GM12878 (cell line): Measurements from ENCODE around the gene PHC2. TPM values are rescaled to one million over a fixed set of nuclear protein-coding genes. Genes with fewer than 3 reads are reported as not detected.

Source experiments
- ATAC-seq: fragments of 200-7000 bp; cut with Tn5 transposase; 3 replicates; pipeline ENCODE4 v1.9.1; 2020; ENCODE audit warnings: mild to moderate bottlenecking, moderate library complexity
- BruUV-seq: library from RNA; stranded (reverse); fragments of 400-500 nt; replicated peaks from 2 replicates; lab custom pipeline; 2021; lab: Mats Ljungman, UMichigan
- CTCF ChIA-PET: fragments of 300-600 bp; sonication (Branson Sonifier 250); formaldehyde crosslinking; extraction: SDS; loops from one replicate; lab custom pipeline; 2021; ENCODE audit warnings: inconsistent platforms; lab: Yijun Ruan, JAX
- POLR2A ChIA-PET: fragments of 350-600 bp; formaldehyde crosslinking; extraction: SDS; loops from one replicate; lab custom pipeline; 2021; ENCODE audit warnings: inconsistent platforms; lab: Charles Lee
- RAD21 ChIA-PET: fragments of 300-600 bp; sonication (Branson Sonifier 250); formaldehyde crosslinking; loops from one replicate; lab custom pipeline; 2023; ENCODE audit warnings: antibody characterized with exemption; ENCODE audit not compliant: unreplicated experiment; lab: Charles Lee
- SMC1A ChIA-PET: fragments of 300-600 bp; sonication (Branson Sonifier 250); formaldehyde crosslinking; loops from one replicate; lab custom pipeline; 2023; ENCODE audit not compliant: unreplicated experiment, uncharacterized antibody; lab: Charles Lee
- DNase-seq: peaks from one replicate; pipeline ENCODE4 v3.0.0-alpha.2; 2011; ENCODE audit warnings: low read depth, low spot score
- FAIRE-seq: peaks from 3 replicates; lab custom pipeline; 2011; peaks lifted over from hg19 to GRCh38; lab: Jason Lieb, UNC
- H2AFZ ChIP-seq: 2 replicates; pipeline ENCODE4 v1.6.0; 2011; ENCODE audit warnings: low read depth, low read length, control low read depth; ENCODE audit not compliant: control insufficient read depth
- H3K27ac ChIP-seq: 2 replicates; pipeline ENCODE4 v1.5.1; 2011; ENCODE audit warnings: control low read depth; ENCODE audit not compliant: control insufficient read depth, insufficient read depth
- H3K27me3 ChIP-seq, 2 experiments: replicated peaks in 1 of 2; 2 replicates each; pipeline versions ENCODE4 v1.6.0 to v1.6.1; 2011; ENCODE audit warnings: low read length in 1 of 2; ENCODE audit not compliant: control insufficient read depth in 2 of 2, insufficient read depth in 2 of 2
- H3K36me3 ChIP-seq, 2 experiments: 2 replicates each; pipeline ENCODE4 v1.5.1; 2011; ENCODE audit warnings: low read length in 1 of 2; ENCODE audit not compliant: control insufficient read depth in 2 of 2, insufficient read depth in 2 of 2
- H3K4me1 ChIP-seq: 2 replicates; pipeline ENCODE4 v1.6.1; 2011; ENCODE audit warnings: mild to moderate bottlenecking, low read length, moderate library complexity, mixed read lengths; ENCODE audit not compliant: control insufficient read depth, insufficient read depth
- H3K4me2 ChIP-seq: 2 replicates; pipeline ENCODE4 v1.6.0; 2011; ENCODE audit warnings: control low read depth; ENCODE audit not compliant: control insufficient read depth, insufficient read depth
- H3K4me3 ChIP-seq: fragments of 200-600 bp; sonication (generic); 2 replicates; pipeline ENCODE4 v1.5.1; 2016
- H3K79me2 ChIP-seq: 2 replicates; pipeline ENCODE4 v1.6.0; 2011; ENCODE audit warnings: low read length; ENCODE audit not compliant: control insufficient read depth, insufficient read depth
- H3K9ac ChIP-seq: 2 replicates; pipeline ENCODE4 v1.8.0; 2011; ENCODE audit warnings: low read length, control low read depth, mixed read lengths; ENCODE audit not compliant: control insufficient read depth, insufficient read depth
- H3K9me3 ChIP-seq: replicated peaks from 3 replicates; pipeline ENCODE4 v1.5.1; 2011; ENCODE audit warnings: mild to moderate bottlenecking, low read length; ENCODE audit not compliant: control insufficient read depth, insufficient read depth
- H4K20me1 ChIP-seq: 2 replicates; pipeline ENCODE4 v1.6.0; 2011; ENCODE audit not compliant: control insufficient read depth, insufficient read depth
- CBX3 ChIP-seq: fragments of 200-600 bp; sonication (generic); IDR thresholded peaks from 2 replicates; pipeline ENCODE4 v1.6.1; 2016; ENCODE audit warnings: low read depth, borderline replicate concordance
- EP300 ChIP-seq, 2 experiments: fragments of 150-350 bp in 1 of 2; IDR thresholded peaks; 2 replicates each; pipeline ENCODE4 v1.6.1; 2011 to 2012; ENCODE audit warnings: low read depth in 2 of 2, low read length in 2 of 2, borderline replicate concordance in 1 of 2, improper control_type of control experiment in 1 of 2, inconsistent platforms in 1 of 2; ENCODE audit not compliant: control insufficient read depth in 1 of 2
- ETV6 ChIP-seq, 2 experiments: fragments of 450-650 bp in 1 of 2; IDR thresholded peaks in 1 of 2; conservative IDR thresholded peaks in 1 of 2; 2 replicates each; pipeline ENCODE4 v1.6.1; 2014; ENCODE audit warnings: antibody characterized with exemption in 1 of 2, borderline replicate concordance in 1 of 2, low read depth in 1 of 2, mild to moderate bottlenecking in 1 of 2, moderate library complexity in 1 of 2
- LARP7 ChIP-seq: fragments of 450-650 bp; IDR thresholded peaks from 2 replicates; pipeline ENCODE4 v1.6.1; 2017; ENCODE audit warnings: mild to moderate bottlenecking
- NR2C2 ChIP-seq: IDR thresholded peaks from 2 replicates; pipeline ENCODE4 v1.6.1; 2011; ENCODE audit warnings: borderline replicate concordance, low read depth; ENCODE audit not compliant: control insufficient read depth, insufficient read length
- POLR2AphosphoS2 ChIP-seq: IDR thresholded peaks from 2 replicates; pipeline ENCODE4 v1.6.1; 2011; ENCODE audit warnings: low read depth, mild to moderate bottlenecking, low read length, improper control_type of control experiment, moderate library complexity
- STAT1 ChIP-seq: fragments of 450-650 bp; conservative IDR thresholded peaks from 2 replicates; pipeline ENCODE4 v1.6.1; 2014; ENCODE audit warnings: antibody characterized with exemption, mild to moderate bottlenecking
- TARDBP ChIP-seq: IDR thresholded peaks from 2 replicates; pipeline ENCODE4 v1.6.1; 2016; ENCODE audit warnings: borderline replicate concordance
- TBL1XR1 ChIP-seq: IDR thresholded peaks from 2 replicates; pipeline ENCODE4 v1.6.1; 2012; ENCODE audit warnings: low read depth, low read length, improper control_type of control experiment
- TCF7 ChIP-seq: IDR thresholded peaks from 2 replicates; pipeline ENCODE4 v1.6.1; 2014; ENCODE audit warnings: antibody characterized with exemption, borderline replicate concordance
- WRNIP1 ChIP-seq: IDR thresholded peaks from 2 replicates; pipeline ENCODE4 v1.6.1; 2011; ENCODE audit warnings: low read depth, low read length, improper control_type of control experiment, borderline replicate concordance
- ZNF384 ChIP-seq: IDR thresholded peaks from 2 replicates; pipeline ENCODE4 v1.6.1; 2012; ENCODE audit warnings: low read depth, mild to moderate bottlenecking, low read length, improper control_type of control experiment, borderline replicate concordance
- ZSCAN29 ChIP-seq: fragments of 450-650 bp; IDR thresholded peaks from 2 replicates; pipeline ENCODE4 v1.6.1; 2017; ENCODE audit warnings: mild to moderate bottlenecking, moderate library complexity
- WGBS: methylation state at CpG from one replicate; pipeline ENCODE4 v1.1.6; 2016; ENCODE audit warnings: low lambda C conversion rate; ENCODE audit not compliant: insufficient replicate concordance, insufficient coverage; ENCODE audit errors: missing lambda C conversion rate; 5-methylcytosine and 5-hydroxymethylcytosine counted together
- in situ Hi-C: fragments of 300-500 bp; cut with MboI; formaldehyde crosslinking; loops from 9 replicates; pipeline ENCODE4 v1.14.3; 2018; ENCODE audit warnings: mixed read lengths
- intact Hi-C: fragments of 100-400 bp; cut with micrococcal nuclease; formaldehyde crosslinking; loops from one replicate; pipeline ENCODE4 v1.14.2; 2022; ENCODE audit not compliant: unreplicated experiment
- polyA plus RNA-seq, 11 experiments: library from polyadenylated mRNA; depleted of rRNA in 4 of 11; unstranded in 6 of 11; stranded (reverse) in 5 of 11; fragments of >200 nt; fragmentation: Nextera tagmentation in 4 of 11; fragmentation: Illumina TruSeq in 1 of 11; extraction: Ambion mirVana in 4 of 11; extraction: Trizol in 1 of 11; gene quantifications; 1 replicate in 1 of 11; 2 replicates in 10 of 11; pipeline versions ENCODE4 v1.2.1 to v1.2.3, GENCODE V29; 2011 to 2016; ENCODE audit warnings: inconsistent platforms in 2 of 11, missing spikeins in 2 of 11, low read depth in 1 of 11
- total RNA-seq, 4 experiments: library from RNA; depleted of rRNA in 3 of 4; stranded (reverse); fragments of >200 nt in 3 of 4; fragmentation: Illumina TruSeq in 1 of 4; extraction: Trizol in 1 of 4; gene quantifications; 2 replicates each; pipeline versions ENCODE4 v1.2.1 to v1.2.3, GENCODE V29; 2013 to 2021
- TF ChIP-seq, protein P1 (sequence below): fragments of 150-350 bp; IDR thresholded peaks from 2 replicates; pipeline ENCODE4 v1.6.1; 2014; ENCODE audit warnings: mild to moderate bottlenecking, low read depth, low read length
- TF ChIP-seq, protein P2 (sequence below): fragments of 450-650 bp; IDR thresholded peaks from 2 replicates; pipeline ENCODE4 v1.6.1; 2014; ENCODE audit warnings: mild to moderate bottlenecking
- TF ChIP-seq, protein P3 (sequence below): fragments of 450-650 bp; IDR thresholded peaks from 2 replicates; pipeline ENCODE4 v1.6.1; 2017; ENCODE audit warnings: borderline replicate concordance

The PHC2 gene
- total and polyA plus RNA-seq, 10 of the 15 experiments (the other 5 are each of a cell fraction or from before 2014, with no cell fraction given): 2.0 to 35.9 (median 16.4) TPM

DNA sequence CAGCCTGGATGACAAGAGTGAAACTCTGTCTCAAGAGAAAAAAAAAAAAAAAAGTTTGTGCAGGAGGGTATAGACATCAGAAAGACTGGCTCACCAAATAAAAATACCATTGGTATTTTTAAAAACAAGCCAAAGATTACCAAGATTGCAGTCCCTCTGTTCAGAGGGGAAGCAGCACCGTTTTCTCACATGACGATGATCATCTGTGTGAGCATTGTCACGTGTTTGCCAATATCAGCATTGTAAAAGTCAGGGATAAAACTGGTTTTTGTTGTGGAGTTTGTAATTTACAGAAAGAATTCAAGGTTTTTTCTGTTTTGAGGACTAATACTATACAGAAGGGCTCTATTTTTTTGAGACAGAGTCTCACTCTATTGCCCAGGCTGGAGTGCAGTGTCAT, 148.1 kb downstream of the PHC2 start (continued):
- TF ChIP-seq, protein P1, sequence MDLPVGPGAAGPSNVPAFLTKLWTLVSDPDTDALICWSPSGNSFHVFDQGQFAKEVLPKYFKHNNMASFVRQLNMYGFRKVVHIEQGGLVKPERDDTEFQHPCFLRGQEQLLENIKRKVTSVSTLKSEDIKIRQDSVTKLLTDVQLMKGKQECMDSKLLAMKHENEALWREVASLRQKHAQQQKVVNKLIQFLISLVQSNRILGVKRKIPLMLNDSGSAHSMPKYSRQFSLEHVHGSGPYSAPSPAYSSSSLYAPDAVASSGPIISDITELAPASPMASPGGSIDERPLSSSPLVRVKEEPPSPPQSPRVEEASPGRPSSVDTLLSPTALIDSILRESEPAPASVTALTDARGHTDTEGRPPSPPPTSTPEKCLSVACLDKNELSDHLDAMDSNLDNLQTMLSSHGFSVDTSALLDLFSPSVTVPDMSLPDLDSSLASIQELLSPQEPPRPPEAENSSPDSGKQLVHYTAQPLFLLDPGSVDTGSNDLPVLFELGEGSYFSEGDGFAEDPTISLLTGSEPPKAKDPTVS: no peak
- TF ChIP-seq EP300 (IDR thresholded peaks at IDR 0.05; ENCODE audit: borderline replicate concordance in 1 of 2, control insufficient read depth in 1 of 2, low read depth in 2 of 2, low read length in 2 of 2) (no peak), POLR2AphosphoS2 (no peak), TARDBP (no peak), TBL1XR1 (no peak)
- TF ChIP-seq, all 136 proteins: peak for 0

DNA sequence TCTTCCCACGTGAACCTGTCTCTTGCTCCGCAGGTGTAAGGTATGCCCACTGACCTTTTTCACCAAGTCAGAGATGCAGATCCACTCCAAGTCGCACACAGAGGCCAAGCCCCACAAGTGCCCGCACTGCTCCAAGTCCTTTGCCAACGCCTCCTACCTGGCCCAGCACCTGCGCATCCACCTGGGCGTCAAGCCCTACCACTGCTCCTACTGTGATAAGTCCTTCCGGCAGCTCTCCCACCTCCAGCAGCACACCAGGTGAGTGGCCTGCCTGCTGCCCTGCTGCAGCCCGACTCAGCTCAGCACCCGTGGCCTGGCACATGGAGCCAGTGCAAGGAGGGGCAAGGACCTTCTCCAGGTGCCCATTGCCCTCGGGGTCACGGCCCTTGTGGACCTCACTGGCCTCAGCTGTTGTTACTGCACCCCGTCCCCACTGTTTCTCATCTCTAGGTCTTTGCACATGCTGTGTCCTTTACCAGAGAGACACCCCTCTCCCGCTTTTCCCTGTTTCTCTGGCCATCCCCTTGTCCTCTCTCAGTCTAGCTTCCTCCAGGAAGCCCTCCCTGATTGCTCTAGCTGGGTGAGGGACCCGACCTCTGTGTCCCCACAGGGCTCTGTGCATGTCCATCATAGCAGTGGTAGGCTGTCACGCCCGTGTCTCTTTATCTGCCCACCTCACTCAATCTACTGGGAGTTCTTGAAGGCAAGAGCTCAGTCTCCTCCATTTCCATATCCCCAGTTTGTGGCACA, 149.2 kb downstream of the PHC2 start:
- FAIRE-seq (no peak), ATAC-seq (no peak), DNase-seq (no peak)
- POLR2A ChIA-PET: no interaction called here
- Histone ChIP-seq H3K27ac (no peak overlapping the region), H3K4me1 (no peaks in the 10 kb centered on the region), H4K20me1 (no peaks in the 10 kb centered on the region), H3K9ac (no peak overlapping the region), H3K79me2 (no peaks in the 10 kb centered on the region), H3K36me3 (peaks cover 0 to 5% of the 10 kb centered on the region in 2 experiments; a peak in 3 of 4 replicates), H3K9me3 (no peaks in the 10 kb centered on the region), H2AFZ (no peak overlapping the region), H3K4me2 (no peak overlapping the region), H3K27me3 (no peaks in the 10 kb centered on the region), H3K4me3 (no peak overlapping the region)
- SMC1A ChIA-PET: no interaction called here
- intact Hi-C loops: no loop called here
- CTCF ChIA-PET: interaction anchor here (0.9 kb wide), 1 partner anchor 189 kb away, joined by 3 read pairs; no protein-coding TSS in a partner anchor
- no TSS peak for BruUV-seq
- RAD21 ChIA-PET: no interaction called here
- WGBS: 73% methylated on average over 17 of the region's 17 CpGs
- in situ Hi-C loops: no loop called here
- TF ChIP-seq NR2C2 (no peak), LARP7 (no peak), WRNIP1 (no peak), ZSCAN29 (no peak), ZNF384 (no peak), CBX3 (no peak), STAT1 (no peak), TCF7 (no peak), ETV6 (conservative IDR thresholded peaks at IDR 0.05 in 1 of 2, IDR thresholded peaks at IDR 0.05 in 1 of 2; ENCODE audit: borderline replicate concordance in 1 of 2, low read depth in 1 of 2) (no peak)
- TF ChIP-seq, protein P2, sequence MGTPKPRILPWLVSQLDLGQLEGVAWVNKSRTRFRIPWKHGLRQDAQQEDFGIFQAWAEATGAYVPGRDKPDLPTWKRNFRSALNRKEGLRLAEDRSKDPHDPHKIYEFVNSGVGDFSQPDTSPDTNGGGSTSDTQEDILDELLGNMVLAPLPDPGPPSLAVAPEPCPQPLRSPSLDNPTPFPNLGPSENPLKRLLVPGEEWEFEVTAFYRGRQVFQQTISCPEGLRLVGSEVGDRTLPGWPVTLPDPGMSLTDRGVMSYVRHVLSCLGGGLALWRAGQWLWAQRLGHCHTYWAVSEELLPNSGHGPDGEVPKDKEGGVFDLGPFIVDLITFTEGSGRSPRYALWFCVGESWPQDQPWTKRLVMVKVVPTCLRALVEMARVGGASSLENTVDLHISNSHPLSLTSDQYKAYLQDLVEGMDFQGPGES: no peak
- TF ChIP-seq, protein P3, sequence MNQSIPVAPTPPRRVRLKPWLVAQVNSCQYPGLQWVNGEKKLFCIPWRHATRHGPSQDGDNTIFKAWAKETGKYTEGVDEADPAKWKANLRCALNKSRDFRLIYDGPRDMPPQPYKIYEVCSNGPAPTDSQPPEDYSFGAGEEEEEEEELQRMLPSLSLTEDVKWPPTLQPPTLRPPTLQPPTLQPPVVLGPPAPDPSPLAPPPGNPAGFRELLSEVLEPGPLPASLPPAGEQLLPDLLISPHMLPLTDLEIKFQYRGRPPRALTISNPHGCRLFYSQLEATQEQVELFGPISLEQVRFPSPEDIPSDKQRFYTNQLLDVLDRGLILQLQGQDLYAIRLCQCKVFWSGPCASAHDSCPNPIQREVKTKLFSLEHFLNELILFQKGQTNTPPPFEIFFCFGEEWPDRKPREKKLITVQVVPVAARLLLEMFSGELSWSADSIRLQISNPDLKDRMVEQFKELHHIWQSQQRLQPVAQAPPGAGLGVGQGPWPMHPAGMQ: no peak
